Uterus (tissue), 2 donors: ENCODE data around the gene NPIPB13.
"Not testable (repeated sequence)": the region's sequence is repeated elsewhere in the genome, so short reads cannot be mapped to it uniquely, and the experiment has no call there.

Experiments
- POLR2A ChIP-seq, 2 donors: fragments of 450-650 bp; IDR thresholded peaks; one replicate each; pipeline ENCODE4 v1.6.1; 2016; ENCODE audit warnings: antibody characterized with exemption in 2 of 2, mild to moderate bottlenecking in 1 of 2, moderate library complexity in 1 of 2
- TF ChIP-seq, protein P1 (sequence below), 4 experiments: fragments of 200-600 bp in 2 of 4; fragments of 450-650 bp in 2 of 4; sonication (generic) in 2 of 4; IDR thresholded peaks; one replicate each; pipeline ENCODE4 v1.5.1; 2016 to 2019; ENCODE audit warnings: antibody characterized with exemption in 4 of 4, mild to moderate bottlenecking in 2 of 4, moderate library complexity in 1 of 4

DNA sequence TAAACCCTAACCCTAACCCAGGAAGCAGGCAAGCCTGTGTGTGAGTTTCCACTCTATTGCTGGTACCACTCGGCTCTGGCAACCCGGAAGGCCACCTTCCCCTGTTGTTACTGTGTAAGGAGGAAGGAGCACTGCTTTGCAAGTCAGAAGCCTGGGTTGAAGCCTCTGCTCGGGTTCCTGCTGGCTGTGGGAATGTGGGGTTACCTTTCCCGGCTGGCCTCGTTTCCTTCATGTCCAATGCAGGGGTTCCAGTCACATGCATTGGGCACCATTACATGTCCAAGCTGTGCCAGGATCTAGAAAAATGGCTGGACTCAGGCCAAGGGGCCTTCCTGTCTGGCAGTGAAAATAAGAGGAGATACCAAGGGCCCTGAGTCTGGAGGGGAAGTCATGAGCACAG, 31.2 kb downstream of the NPIPB13 start:
- TF ChIP-seq, protein P1, sequence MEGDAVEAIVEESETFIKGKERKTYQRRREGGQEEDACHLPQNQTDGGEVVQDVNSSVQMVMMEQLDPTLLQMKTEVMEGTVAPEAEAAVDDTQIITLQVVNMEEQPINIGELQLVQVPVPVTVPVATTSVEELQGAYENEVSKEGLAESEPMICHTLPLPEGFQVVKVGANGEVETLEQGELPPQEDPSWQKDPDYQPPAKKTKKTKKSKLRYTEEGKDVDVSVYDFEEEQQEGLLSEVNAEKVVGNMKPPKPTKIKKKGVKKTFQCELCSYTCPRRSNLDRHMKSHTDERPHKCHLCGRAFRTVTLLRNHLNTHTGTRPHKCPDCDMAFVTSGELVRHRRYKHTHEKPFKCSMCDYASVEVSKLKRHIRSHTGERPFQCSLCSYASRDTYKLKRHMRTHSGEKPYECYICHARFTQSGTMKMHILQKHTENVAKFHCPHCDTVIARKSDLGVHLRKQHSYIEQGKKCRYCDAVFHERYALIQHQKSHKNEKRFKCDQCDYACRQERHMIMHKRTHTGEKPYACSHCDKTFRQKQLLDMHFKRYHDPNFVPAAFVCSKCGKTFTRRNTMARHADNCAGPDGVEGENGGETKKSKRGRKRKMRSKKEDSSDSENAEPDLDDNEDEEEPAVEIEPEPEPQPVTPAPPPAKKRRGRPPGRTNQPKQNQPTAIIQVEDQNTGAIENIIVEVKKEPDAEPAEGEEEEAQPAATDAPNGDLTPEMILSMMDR (IDR thresholded peaks at IDR 0.05): not testable (repeated sequence)
- TF ChIP-seq POLR2A (IDR thresholded peaks at IDR 0.05): not testable (repeated sequence)
